ENCODE data around the gene POU2F1. TPM values are rescaled to one million over a fixed set of nuclear protein-coding genes. Genes with fewer than 3 reads are reported as not detected.

Gene POU2F1
- total and polyA plus RNA-seq, 11 donors = 2.4 to 13.4 (median 8.8) TPM

DNA sequence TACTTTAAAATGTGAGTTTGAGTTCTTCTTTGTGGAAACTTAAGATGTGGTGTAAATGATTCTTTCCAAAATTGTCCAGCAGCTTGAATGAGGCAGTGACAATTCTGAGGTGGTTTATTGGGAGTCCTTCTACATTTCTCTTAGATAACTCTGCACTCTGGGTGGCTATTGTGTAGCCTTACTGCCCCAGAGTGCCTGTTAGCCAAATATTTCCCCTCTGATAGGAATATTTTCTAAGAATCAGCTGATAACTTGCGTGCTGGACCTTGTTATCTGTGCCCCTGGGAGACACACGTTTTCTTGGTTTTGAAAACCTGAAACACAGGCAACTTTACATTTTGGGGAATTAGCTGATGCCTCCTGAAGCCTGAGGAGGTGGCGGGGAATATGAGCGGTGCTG is 206.0 kb downstream of the POU2F1 start:
- Histone ChIP-seq H3K4me1 (peaks cover 0 to 21% (median 3%) of the 10 kb centered on the region in 12 donors), H3K27ac (no peak overlapping the region), H3K36me3 (peaks cover 0 to 24% (median 3%) of the 10 kb centered on the region in 9 donors), H3K4me3 (no peak overlapping the region), H3K27me3 (no peaks in the 10 kb centered on the region), H3K9me3 (no peaks in the 10 kb centered on the region)
- intact Hi-C loops (cut with DNase I) = no loop called here
- ATAC-seq (no peak), DNase-seq (no peak)
- 80 to 98% (median 93%) methylated on average over 4 of the region's 4 CpGs for WGBS, 4 donors
- TF ChIP-seq, protein P1, sequence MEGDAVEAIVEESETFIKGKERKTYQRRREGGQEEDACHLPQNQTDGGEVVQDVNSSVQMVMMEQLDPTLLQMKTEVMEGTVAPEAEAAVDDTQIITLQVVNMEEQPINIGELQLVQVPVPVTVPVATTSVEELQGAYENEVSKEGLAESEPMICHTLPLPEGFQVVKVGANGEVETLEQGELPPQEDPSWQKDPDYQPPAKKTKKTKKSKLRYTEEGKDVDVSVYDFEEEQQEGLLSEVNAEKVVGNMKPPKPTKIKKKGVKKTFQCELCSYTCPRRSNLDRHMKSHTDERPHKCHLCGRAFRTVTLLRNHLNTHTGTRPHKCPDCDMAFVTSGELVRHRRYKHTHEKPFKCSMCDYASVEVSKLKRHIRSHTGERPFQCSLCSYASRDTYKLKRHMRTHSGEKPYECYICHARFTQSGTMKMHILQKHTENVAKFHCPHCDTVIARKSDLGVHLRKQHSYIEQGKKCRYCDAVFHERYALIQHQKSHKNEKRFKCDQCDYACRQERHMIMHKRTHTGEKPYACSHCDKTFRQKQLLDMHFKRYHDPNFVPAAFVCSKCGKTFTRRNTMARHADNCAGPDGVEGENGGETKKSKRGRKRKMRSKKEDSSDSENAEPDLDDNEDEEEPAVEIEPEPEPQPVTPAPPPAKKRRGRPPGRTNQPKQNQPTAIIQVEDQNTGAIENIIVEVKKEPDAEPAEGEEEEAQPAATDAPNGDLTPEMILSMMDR (IDR thresholded peaks at IDR 0.05) = no peak
- TF ChIP-seq POLR2A (IDR thresholded peaks at IDR 0.05) = no peak

GRCh38 chr1:167427848-167428247 is 207.2 kb downstream of the POU2F1 start:
- Histone ChIP-seq H3K4me3 (no peak overlapping the region), H3K4me1 (peaks cover 0 to 21% (median 3%) of the 10 kb centered on the region in 12 donors), H3K27ac (peak overlapping the region in 1 of 12 donors; percentile 12), H3K36me3 (peaks cover 0 to 21% (median 0%) of the 10 kb centered on the region in 9 donors), H3K27me3 (no peaks in the 10 kb centered on the region), H3K9me3 (no peaks in the 10 kb centered on the region)
- no peak for DNase-seq
- 50 to 62% (median 58%) methylated on average over 5 of the region's 5 CpGs for WGBS, 4 donors
- intact Hi-C loops (cut with DNase I) = no loop called here
- no peak for TF ChIP-seq POLR2A (IDR thresholded peaks at IDR 0.05)
- TF ChIP-seq, protein P1 (IDR thresholded peaks at IDR 0.05) = no peak
- no peak for ATAC-seq

DNA sequence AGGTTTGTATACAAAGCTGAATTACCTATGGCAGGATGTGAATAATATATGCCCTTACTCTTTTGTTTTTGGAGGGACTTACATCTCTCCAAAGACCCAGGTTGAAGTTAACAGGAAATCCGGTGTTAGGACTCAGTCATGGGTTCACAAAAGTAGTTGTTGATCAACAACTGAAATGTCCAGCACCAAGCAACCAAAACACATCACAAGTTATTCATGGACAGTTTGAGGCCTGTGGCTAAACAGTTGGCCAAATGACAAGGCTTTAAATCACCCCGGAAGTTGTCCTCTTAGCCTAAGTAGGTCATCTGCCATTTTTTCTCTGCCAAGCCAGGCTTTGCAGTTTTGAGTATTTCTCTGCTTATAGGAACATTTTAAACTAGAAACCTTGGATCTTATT is 207.7 kb downstream of the POU2F1 start:
- Histone ChIP-seq H3K27ac (peak overlapping the region in 1 of 12 donors; percentile 12), H3K4me3 (no peak overlapping the region), H3K4me1 (peaks cover 0 to 21% (median 3%) of the 10 kb centered on the region in 12 donors), H3K27me3 (no peaks in the 10 kb centered on the region), H3K9me3 (no peaks in the 10 kb centered on the region), H3K36me3 (peaks cover 0 to 19% (median 0%) of the 10 kb centered on the region in 9 donors)
- DNase-seq (no peak), ATAC-seq (peak in 3 of 4 donors; percentile 23 to 42 (median 40))
- intact Hi-C loops (cut with DNase I) = no loop called here
- 34 to 53% (median 43%) methylated on average over 2 of the region's 2 CpGs for WGBS, 4 donors
- no peak for TF ChIP-seq POLR2A (IDR thresholded peaks at IDR 0.05)
- TF ChIP-seq, protein P1 (IDR thresholded peaks at IDR 0.05) = no peak

- intact Hi-C loops (cut with DNase I) = no loop called here
- 59 to 78% (median 75%) methylated on average over 2 of the region's 2 CpGs for WGBS, 4 donors
- Histone ChIP-seq H3K4me1 (peaks cover 0 to 21% (median 3%) of the 10 kb centered on the region in 12 donors), H3K9me3 (no peaks in the 10 kb centered on the region), H3K27me3 (no peaks in the 10 kb centered on the region), H3K4me3 (no peak overlapping the region), H3K27ac (no peak overlapping the region), H3K36me3 (peaks cover 0 to 9% (median 0%) of the 10 kb centered on the region in 9 donors)
- no peak for TF ChIP-seq POLR2A (IDR thresholded peaks at IDR 0.05)
- TF ChIP-seq, protein P1 (IDR thresholded peaks at IDR 0.05) = no peak
- ATAC-seq (no peak), DNase-seq (no peak)
Measured at GRCh38 chr1:167429612-167430011, 208.9 kb downstream of the POU2F1 start.
